Endometrium (tissue), 2 donors: Measurements from ENCODE around the gene RHPN2.
"Not testable (repeated sequence)": the region's sequence is repeated elsewhere in the genome, so short reads cannot be mapped to it uniquely, and the experiment has no call there.

ENCODE experiments used
- FAIRE-seq: peaks from 2 replicates; lab custom pipeline; 2012; peaks lifted over from hg19 to GRCh38; lab: Jason Lieb, UNC
- donor health status: control.
- donor health status: control.

The RHPN2 gene

GRCh38 chr19:33064458-33064791, 263 bp downstream of the RHPN2 start:
- FAIRE-seq: no peak

DNA sequence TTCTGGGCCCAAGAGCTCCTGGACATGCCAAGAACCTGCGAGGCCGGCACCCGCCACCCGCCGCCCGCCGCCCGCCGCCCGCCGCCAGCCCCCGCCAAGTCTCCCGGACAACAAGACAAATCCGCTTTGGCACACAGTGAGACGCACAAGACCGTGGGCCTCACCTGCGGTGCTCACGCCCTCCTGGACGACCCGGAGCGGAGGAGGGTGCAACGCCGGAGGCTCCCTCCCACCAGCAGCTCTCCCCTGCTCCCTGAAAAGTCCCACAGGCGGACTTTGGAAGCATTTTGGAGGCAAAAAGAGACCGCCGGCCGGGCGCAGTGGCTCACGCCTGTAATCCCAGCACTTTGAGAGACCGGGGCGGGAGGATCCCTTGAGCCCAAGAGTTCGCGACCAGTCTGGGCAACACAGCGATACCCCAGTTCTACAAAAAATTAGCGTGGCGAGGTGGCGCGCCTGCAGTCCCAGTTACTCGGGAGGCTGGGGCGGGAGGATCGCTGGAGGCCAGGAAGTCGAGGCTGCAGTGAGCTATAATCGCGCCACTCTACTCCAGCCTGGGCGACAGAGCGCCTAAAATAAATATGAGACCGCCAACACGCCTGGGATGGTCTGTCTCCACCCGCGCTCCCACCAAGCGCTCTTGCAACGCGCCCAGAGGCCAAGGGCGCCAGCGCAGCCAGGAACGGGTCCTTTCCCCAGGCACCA, 783 bp downstream of the RHPN2 start:
- FAIRE-seq: no peak

DNA sequence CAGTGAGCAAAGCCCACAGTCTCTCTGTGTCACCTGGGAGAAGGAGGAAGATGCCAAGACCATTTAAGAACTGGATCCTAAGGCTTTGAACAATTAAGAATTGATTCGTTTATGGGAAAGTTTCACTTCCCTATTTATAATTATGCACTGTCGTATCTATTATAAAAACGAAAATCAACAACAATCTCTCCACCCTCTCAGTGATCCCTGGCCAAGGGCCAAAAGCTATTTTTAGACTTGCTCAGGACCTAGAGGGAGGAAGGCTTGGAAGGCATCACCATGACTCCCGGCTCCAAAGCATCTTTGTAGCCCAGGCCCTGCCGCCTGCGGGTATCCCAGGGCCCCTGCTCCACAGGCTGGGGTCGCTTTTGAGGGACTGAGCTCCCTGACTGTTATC, 1.3 kb downstream of the RHPN2 start:
- no peak for FAIRE-seq

- FAIRE-seq: no peak
These were observed 1.8 kb downstream of the RHPN2 start for GRCh38 chr19:33062902-33063301.

DNA sequence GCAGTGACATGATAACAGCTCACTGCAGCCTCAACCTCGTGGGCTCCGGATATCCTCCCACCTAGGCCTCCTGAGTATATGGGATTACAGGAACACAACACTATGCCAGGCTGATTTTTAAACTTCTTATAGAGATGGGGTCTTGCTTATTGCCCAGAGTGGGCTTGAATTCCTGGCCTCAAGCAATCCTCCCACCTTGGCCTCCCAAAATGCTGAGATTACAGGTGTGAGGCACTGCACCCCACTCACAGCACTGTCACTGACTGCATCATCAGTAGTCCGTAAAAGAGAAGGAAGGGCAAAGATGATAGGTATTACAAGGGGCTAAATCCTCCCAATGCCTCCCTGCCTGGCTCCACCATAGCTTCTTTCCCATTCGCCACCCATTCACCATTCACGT, 4.1 kb downstream of the RHPN2 start:
- FAIRE-seq: no peak

GRCh38 chr19:33055718-33056117, 9.0 kb downstream of the RHPN2 start:
- FAIRE-seq: no peak

- FAIRE-seq: no peak
These were observed 10.1 kb downstream of the RHPN2 start for GRCh38 chr19:33054623-33055022.

DNA sequence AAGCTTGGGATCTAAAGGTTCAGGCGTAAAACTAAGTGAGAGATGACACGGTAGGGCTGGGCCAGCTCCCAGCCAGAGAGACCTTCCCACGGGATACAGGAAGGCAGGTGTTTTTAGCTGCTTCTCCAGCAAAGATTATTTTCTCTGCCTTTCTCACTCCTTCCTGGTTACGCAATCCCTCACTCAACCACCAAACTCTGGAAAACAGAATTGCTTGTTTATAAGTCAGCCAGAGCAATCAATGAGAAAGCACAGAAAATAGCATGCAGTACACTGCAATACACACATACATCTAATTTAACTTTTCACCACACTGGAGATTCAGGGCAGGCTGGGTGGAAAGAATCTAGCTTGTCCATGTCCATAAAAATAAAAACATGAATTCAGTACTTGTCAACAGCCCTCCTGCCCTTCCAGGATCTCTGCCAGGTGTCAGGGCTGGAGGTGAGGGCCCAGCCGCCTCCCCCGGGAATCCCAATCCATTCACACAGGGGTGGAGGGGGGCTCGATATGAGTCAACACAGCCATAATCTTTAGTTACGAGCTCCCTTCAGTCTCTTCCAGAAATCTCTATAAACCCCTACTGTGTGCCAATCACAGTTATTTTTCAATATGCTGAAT, 12.2 kb downstream of the RHPN2 start:
- no peak for FAIRE-seq

GRCh38 chr19:33050110-33050509, 14.6 kb downstream of the RHPN2 start:
- no peak for FAIRE-seq

GRCh38 chr19:33048806-33049676, 15.6 kb downstream of the RHPN2 start:
- no peak for FAIRE-seq

GRCh38 chr19:33047422-33047821, 17.3 kb downstream of the RHPN2 start:
- FAIRE-seq: no peak

DNA sequence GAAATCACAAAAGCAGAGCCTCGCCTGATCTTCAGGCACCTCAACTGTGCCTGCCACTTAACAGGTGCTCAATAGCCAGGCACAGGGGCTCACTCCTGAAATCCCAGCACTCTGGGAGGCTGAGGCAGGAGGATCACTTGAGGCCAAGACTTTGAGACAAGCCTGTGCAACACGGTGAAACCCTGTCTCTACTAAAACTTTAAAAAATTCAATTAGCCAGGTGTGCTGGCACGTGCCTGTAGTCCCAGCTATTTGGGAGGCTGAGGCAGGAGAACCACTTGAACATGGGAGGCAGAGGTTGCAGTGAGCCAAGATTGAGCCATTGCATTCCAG, 22.9 kb downstream of the RHPN2 start:
- FAIRE-seq: not testable (repeated sequence)

GRCh38 chr19:33040994-33041827, 23.5 kb downstream of the RHPN2 start:
- no peak for FAIRE-seq

- FAIRE-seq: no peak
These were observed 24.9 kb downstream of the RHPN2 start for GRCh38 chr19:33039815-33040214.

DNA sequence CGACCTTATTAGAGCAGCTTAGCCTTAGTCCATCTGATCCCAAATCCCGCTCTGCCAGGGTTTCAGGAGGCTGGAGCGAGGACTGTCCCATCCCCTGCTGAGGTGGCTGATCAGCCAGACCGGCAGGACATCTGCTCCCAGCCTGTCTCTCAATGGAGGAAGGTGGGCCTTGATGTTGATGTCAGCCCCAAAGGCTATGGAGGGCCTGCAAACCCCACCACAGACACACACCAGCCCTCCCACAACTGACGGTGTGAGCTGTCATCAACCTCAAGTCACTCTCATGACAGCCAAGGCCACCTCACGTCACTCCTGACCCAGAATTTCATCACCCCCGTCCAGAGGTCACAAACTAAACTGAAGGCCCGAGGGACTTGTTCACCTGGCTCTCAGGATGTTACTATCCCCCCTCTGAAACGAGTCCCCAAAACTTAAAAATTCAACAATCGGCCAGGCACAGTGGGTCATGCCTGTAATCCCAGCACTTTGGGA, 25.5 kb downstream of the RHPN2 start:
- FAIRE-seq: no peak

DNA sequence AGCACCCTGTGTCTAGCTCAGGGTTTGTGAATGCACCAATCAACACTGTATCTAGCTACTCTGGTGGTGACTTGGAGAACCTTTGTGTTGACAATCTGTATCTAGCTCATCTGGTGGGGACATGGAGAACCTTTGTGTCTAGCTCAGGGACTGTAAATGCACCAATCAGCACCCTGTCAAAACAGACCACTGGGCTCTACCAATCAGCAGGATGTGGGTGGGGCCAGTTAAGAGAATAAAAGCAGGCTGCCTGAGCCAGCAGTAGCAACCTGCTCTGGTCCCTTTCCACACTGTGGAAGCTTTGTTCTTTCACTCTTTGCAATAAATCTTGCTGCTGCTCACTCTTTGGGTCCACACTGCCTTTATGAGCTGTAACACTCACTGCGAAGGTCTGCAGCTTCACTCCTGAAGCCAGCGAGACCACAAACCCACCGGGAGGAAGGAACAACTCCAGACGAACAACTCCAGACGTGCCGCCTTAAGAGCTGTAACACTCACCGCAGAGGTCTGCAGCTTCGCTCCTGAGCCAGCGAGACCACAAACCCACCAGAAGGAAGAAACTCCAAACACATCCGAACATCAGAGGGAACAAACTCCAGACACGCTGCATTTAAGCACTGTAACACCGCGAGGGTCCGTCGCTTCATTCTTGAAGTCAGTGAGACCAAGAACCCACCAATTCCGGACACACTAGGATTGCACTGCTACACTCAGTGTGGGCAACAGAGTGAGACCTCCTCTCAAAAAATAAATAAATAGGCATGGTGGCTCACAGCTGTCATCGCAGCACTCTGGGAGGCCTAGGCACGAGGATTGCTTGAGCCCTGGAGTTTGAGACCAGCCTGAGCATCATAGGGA, 27.3 kb downstream of the RHPN2 start:
- not testable (repeated sequence) for FAIRE-seq

DNA sequence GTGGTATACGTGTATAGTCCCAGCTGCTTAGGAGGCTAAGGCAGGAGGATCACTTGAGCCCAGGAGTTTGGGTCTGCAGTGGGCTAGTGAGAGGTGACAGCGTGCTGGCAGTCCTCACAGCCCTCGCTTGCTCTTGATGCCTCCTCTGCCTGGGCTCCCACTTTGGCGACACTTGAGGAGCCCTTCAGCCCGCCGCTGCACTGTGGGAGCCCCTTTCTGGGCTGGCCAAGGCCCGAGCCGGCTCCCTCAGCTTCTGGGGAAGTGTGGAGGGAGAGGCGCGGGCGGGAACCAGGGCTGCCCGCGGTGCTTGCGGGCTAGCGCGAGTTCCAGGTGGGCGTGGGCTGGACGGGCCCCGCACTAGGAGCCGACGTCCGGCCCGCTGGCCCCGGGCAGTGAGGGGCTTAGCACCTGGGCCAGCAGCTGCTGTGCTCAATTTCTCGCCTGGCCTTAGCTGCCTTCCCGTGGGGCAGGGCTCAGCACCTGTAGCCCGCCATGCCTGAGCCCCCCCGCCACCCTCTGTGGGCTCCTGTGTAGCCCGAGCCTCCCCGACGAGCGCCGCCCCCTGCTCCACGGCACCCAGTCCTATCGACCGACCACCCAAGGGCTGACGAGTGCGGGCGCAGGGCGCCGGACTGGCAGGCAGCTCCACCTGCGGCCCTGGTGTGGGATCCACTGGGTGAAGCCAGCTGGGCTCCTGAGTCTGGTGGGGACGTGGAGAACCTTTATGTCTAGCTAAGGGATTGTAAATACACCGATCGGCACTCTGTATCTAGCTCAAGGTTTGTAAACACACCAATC, 28.1 kb downstream of the RHPN2 start:
- FAIRE-seq: not testable (repeated sequence)

DNA sequence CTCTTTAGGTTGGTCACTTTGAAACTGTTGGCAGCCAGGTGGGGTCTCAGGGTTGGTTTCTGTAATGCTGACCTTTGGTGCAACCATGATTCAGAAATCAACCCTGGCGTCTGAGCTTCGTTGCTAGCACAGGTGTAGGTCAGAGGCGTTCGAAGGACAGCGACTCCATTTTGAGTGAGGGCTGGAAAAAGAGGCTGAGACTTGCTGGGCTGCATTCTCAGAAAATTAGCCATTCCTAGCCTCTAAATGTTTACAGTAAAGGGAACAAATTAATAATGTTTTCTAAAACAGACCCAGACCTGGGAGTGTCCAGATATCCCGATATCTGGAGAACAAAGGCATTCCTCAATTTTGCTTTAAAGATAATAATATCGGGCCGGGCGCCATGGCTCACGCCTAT, 29.2 kb downstream of the RHPN2 start:
- no peak for FAIRE-seq

GRCh38 chr19:33032218-33032781, 32.4 kb downstream of the RHPN2 start:
- no peak for FAIRE-seq

GRCh38 chr19:33029746-33030303, 34.9 kb downstream of the RHPN2 start:
- no peak for FAIRE-seq
